ENCODE results near the gene POLDIP2. TPM values are rescaled to one million over a fixed set of nuclear protein-coding genes. Genes with fewer than 3 reads are reported as not detected.

POLDIP2 gene
- total RNA-seq, 2 experiments from 2014 or later: 73.8 to 76.4 TPM

GRCh38 chr17:28386391-28386790 is 29.1 kb upstream of the POLDIP2 start:
- Mint-ChIP-seq H3K4me3 (no peak overlapping the region), H3K27ac (no peak overlapping the region), H3K27me3 (no peaks in the 10 kb centered on the region), H3K9me3 (no peaks in the 10 kb centered on the region), H3K36me3 (peaks cover 28% of the 10 kb centered on the region), H3K4me1 (ENCODE audit: low read depth) (peaks cover 23% of the 10 kb centered on the region)
- no peak for DNase-seq
- POLR2A ChIA-PET: no interaction called here
- intact Hi-C loops (cut with micrococcal nuclease): loop anchor here (10.0 kb wide), 1 partner anchor 158 kb away; no protein-coding TSS in a partner anchor
- CTCF ChIA-PET: interaction anchor here (0.6 to 1.4 kb wide), 3 partner anchors 29 to 1231 kb away, joined by 3 read pairs; no protein-coding TSS in a partner anchor

- intact Hi-C loops (cut with micrococcal nuclease): loop anchor here (2.0 to 10.0 kb wide), 2 partner anchors 31 to 159 kb away; no protein-coding TSS in a partner anchor
- no peak overlapping the region for H3K27ac Mint-ChIP-seq
- no peaks in the 10 kb centered on the region for H3K9me3 Mint-ChIP-seq
- H3K4me3 Mint-ChIP-seq: peak overlapping the region; percentile 88
- peak; percentile 61 for DNase-seq
- H3K36me3 Mint-ChIP-seq: peaks cover 19% of the 10 kb centered on the region
- CTCF ChIA-PET: interaction anchor here (0.6 to 1.7 kb wide), 2 partner anchors 31 to 117 kb away, joined by 5 to 7 read pairs; no protein-coding TSS in a partner anchor
- no peaks in the 10 kb centered on the region for H3K27me3 Mint-ChIP-seq
- peaks cover 25% of the 10 kb centered on the region for H3K4me1 Mint-ChIP-seq (ENCODE audit: low read depth)
- POLR2A ChIA-PET: interaction anchor here (0.6 to 1.7 kb wide), 5 partner anchors 11 to 82 kb away, joined by 3 to 15 read pairs (median 3); partner anchors contain the start of genes POLDIP2 and SARM1
Observed at GRCh38 chr17:28385406-28385805, 28.1 kb upstream of the POLDIP2 start.

DNA sequence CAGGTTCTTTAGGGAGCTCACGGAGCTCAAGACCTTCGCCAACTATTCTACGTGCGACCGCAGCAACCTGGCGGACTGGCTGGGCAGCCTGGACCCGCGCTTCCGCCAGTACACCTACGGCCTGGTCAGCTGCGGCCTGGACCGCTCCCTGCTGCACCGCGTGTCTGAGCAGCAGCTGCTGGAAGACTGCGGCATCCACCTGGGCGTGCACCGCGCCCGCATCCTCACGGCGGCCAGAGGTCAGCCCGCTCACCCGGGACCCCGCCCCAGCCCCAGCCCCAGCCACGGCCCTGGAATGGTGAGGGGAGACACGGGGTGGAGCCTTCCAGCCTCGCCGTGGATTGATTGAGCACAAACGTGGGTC is 27.7 kb upstream of the POLDIP2 start:
- peak overlapping the region; percentile 59 for H3K27ac Mint-ChIP-seq
- ChIA-PET POLR2A (interaction anchor here (0.6 to 1.7 kb wide), 6 partner anchors 10 to 81 kb away, joined by 3 to 15 read pairs (median 4); partner anchors contain the start of genes IFT20, POLDIP2, SARM1 and TNFAIP1), CTCF (interaction anchor here (1.7 kb wide), 1 partner anchor 31 kb away, joined by 7 read pairs; no protein-coding TSS in a partner anchor)
- H3K9me3 Mint-ChIP-seq: no peaks in the 10 kb centered on the region
- intact Hi-C loops (cut with micrococcal nuclease): loop anchor here (2.0 to 10.0 kb wide), 2 partner anchors 32 to 160 kb away; no protein-coding TSS in a partner anchor
- H3K4me3 Mint-ChIP-seq: peak overlapping the region; percentile 88
- peak; percentile 24 for DNase-seq
- peaks cover 16% of the 10 kb centered on the region for H3K36me3 Mint-ChIP-seq
- H3K4me1 Mint-ChIP-seq (ENCODE audit: low read depth): peaks cover 25% of the 10 kb centered on the region
- no peaks in the 10 kb centered on the region for H3K27me3 Mint-ChIP-seq

GRCh38 chr17:28384281-28385036 is 27.1 kb upstream of the POLDIP2 start:
- H3K27me3 Mint-ChIP-seq: no peaks in the 10 kb centered on the region
- peak overlapping the region; percentile 88 for H3K4me3 Mint-ChIP-seq
- no peaks in the 10 kb centered on the region for H3K9me3 Mint-ChIP-seq
- DNase-seq: peak; percentile 84
- peaks cover 13% of the 10 kb centered on the region for H3K36me3 Mint-ChIP-seq
- H3K4me1 Mint-ChIP-seq (ENCODE audit: low read depth): peaks cover 25% of the 10 kb centered on the region
- ChIA-PET CTCF (interaction anchor here (1.7 kb wide), 1 partner anchor 32 kb away, joined by 7 read pairs; no protein-coding TSS in a partner anchor), POLR2A (interaction anchor here (0.6 to 1.7 kb wide), 10 partner anchors 10 to 172 kb away, joined by 3 to 15 read pairs (median 3); partner anchors contain the start of genes IFT20, POLDIP2, SARM1 and TNFAIP1)
- H3K27ac Mint-ChIP-seq: peak overlapping the region; percentile 59
- intact Hi-C loops (cut with micrococcal nuclease): loop anchor here (2.0 to 10.0 kb wide), 2 partner anchors 32 to 160 kb away; no protein-coding TSS in a partner anchor

DNA sequence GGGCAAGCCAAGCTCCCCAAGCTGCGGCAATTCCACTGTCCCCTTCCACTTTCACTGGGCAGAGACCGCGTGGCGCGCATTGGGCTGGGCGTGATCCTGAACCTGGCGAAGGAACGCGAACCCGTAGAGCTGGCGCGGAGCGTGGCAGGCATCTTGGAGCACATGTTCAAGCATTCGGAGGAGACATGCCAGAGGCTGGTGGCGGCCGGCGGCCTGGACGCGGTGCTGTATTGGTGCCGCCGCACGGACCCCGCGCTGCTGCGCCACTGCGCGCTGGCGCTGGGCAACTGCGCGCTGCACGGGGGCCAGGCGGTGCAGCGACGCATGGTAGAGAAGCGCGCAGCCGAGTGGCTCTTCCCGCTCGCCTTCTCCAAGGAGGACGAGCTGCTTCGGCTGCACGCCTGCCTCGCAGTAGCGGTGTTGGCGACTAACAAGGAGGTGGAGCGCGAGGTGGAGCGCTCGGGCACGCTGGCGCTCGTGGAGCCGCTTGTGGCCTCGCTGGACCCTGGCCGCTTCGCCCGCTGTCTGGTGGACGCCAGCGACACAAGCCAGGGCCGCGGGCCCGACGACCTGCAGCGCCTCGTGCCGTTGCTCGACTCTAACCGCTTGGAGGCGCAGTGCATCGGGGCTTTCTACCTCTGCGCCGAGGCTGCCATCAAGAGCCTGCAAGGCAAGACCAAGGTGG is 24.0 kb upstream of the POLDIP2 start:
- intact Hi-C loops (cut with micrococcal nuclease): loop anchor here (10.0 kb wide), 1 partner anchor 164 kb away; no protein-coding TSS in a partner anchor
- H3K27me3 Mint-ChIP-seq: no peaks in the 10 kb centered on the region
- peaks cover 23% of the 10 kb centered on the region for H3K4me1 Mint-ChIP-seq (ENCODE audit: low read depth)
- H3K9me3 Mint-ChIP-seq: no peaks in the 10 kb centered on the region
- peak overlapping the region; percentile 14 for H3K4me3 Mint-ChIP-seq
- H3K27ac Mint-ChIP-seq: no peak overlapping the region
- CTCF ChIA-PET: interaction anchor here (1.0 to 2.1 kb wide), 2 partner anchors 10 to 35 kb away, joined by 4 to 6 read pairs; no protein-coding TSS in a partner anchor
- H3K36me3 Mint-ChIP-seq: peaks cover 4% of the 10 kb centered on the region
- DNase-seq: peak; percentile 59
- POLR2A ChIA-PET: no interaction called here

DNA sequence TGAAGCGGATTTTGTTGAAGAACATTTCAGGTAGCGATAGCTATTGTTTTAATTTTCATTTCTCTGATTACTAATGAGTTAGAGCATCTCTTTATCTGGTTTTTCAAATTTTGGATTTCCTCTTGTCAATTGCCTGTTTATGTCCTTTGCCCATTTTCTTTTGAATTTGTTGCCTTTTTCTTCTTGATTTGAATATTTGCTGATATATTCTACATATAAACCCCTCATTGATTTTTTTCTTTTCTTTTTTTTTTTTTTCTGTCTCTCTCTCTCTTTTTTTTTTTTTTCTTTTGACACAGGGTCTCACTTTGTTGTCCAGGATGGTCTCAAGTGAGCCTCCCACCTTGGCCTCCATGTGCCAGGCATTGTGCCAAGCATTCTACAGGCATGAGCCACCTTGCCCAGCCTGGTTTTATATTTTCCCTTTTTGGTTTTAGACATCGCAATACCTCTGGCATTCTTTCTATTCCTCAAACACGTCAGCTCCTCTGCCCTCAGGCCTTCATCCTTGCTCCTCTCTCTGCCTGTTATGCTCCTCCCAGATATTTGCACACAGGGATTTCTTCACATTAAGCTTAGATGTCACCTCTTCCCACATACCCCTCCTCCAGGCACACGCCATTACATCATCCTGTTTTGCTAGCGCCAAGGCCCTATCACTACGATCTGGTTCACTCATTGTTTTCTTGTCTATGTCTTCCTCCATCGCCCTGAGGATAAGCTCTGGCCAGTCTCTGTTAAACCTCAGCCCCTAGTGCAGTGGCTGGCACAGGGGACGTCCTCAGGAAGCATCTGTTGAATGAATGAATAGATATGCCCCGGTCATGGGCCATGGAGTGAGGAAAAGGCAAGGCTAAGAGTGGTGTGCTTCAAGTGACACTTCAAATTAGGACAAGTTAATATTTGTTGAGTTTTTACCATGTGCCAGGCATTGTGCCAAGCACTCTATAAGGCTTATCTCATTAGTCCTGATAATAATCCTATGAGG is 22.8 kb upstream of the POLDIP2 start:
- Mint-ChIP-seq H3K9me3 (no peaks in the 10 kb centered on the region), H3K27ac (no peak overlapping the region), H3K4me3 (no peak overlapping the region), H3K4me1 (ENCODE audit: low read depth) (peaks cover 14% of the 10 kb centered on the region), H3K27me3 (no peaks in the 10 kb centered on the region), H3K36me3 (peaks cover 4% of the 10 kb centered on the region)
- no peak for DNase-seq
- ChIA-PET POLR2A (no interaction called here), CTCF (interaction anchor here (1.0 kb wide), 1 partner anchor 11 kb away, joined by 4 read pairs; no protein-coding TSS in a partner anchor)
- intact Hi-C loops (cut with micrococcal nuclease): loop anchor here (10.0 kb wide), 1 partner anchor 165 kb away; no protein-coding TSS in a partner anchor

GRCh38 chr17:28372945-28373274 is 15.6 kb upstream of the POLDIP2 start:
- peak overlapping the region; percentile 80 for H3K4me3 Mint-ChIP-seq
- H3K36me3 Mint-ChIP-seq: no peaks in the 10 kb centered on the region
- H3K9me3 Mint-ChIP-seq: no peaks in the 10 kb centered on the region
- intact Hi-C loops (cut with micrococcal nuclease): no loop called here
- H3K27me3 Mint-ChIP-seq: no peaks in the 10 kb centered on the region
- no peak for DNase-seq
- peak overlapping the region; percentile 58 for H3K27ac Mint-ChIP-seq
- H3K4me1 Mint-ChIP-seq (ENCODE audit: low read depth): peaks cover 16% of the 10 kb centered on the region
- CTCF ChIA-PET: interaction anchor here (1.5 kb wide), 1 partner anchor 44 kb away, joined by 3 read pairs; no protein-coding TSS in a partner anchor
- POLR2A ChIA-PET: interaction anchor here (1.7 to 3.0 kb wide), 2 partner anchors 12 to 28 kb away, joined by 3 to 15 read pairs; no protein-coding TSS in a partner anchor

DNA sequence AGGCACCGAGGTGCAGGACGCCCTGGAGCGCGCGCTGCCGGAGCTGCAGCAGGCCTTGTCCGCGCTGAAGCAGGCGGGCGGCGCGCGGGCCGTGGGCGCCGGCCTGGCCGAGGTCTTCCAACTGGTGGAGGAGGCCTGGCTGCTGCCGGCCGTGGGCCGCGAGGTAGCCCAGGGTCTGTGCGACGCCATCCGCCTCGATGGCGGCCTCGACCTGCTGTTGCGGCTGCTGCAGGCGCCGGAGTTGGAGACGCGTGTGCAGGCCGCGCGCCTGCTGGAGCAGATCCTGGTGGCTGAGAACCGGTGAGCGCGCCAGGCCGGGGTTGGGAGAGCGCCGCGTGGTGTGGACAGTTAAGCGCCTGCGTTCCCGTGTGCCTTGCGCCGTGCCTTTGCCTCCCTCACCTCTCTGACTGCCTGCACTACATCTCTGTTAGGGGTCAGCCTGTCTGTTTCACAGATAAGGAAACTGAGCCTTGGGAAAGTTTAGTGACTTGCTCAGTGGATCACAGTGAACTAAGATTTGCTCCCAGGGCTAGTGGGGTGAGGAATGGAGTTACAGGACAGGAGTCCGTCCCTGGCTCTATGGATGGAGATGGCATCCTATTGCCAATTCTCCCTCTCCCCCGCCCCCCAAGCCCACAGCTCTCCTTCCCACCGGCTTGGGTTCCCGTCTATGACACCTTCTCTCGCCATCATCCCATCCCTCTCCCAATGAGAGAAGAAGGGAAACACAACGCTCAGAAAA is 15.0 kb upstream of the POLDIP2 start:
- intact Hi-C loops (cut with micrococcal nuclease): no loop called here
- H3K9me3 Mint-ChIP-seq: no peaks in the 10 kb centered on the region
- CTCF ChIA-PET: interaction anchor here (1.4 to 1.5 kb wide), 2 partner anchors 11 to 44 kb away, joined by 3 to 4 read pairs; no protein-coding TSS in a partner anchor

DNA sequence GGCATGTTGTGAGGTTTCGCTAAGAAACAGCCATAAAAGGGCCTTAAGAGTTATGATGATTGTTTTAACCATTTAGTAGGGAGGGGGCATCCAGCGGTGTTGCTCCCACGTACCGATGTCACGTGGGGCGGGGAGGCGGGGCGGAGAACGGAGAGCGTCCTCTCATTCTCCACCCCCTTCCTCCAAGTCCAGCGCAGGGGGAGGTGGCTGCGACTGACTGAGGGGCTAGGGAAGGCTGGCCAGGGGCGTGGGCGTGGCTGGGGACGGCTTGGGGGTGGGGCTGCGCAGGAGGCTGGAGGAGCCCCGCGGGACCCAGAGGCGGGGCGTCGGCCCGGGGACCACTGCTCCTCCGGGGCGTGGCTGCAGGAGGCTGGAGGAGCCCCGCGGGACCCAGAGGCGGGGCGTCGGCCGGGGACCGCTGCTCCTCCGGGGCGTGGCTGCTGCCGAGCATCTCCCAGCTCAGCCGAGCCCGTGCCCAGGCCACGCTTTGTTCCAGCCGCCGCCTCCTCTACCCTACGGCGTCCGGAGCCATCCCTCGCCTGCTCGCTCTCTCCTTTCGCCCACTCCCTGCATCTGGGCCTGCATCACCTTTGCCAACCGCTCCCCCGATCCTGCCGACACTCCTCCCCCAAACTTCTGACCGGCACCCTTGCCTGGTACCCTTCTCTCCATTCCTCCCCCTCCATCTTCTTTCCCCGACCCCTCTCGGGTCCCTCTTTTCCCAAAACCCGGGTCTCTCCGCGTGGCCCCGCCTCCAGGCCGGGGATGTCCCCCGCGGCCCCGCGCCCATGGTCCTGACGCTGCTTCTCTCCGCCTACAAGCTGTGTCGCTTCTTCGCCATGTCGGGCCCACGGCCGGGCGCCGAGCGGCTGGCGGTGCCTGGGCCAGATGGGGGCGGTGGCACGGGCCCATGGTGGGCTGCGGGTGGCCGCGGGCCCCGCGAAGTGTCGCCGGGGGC is 14.2 kb upstream of the POLDIP2 start, which contains the start of gene SARM1:
Gene SARM1, plus strand, starts transcription at position 450 of the 958 bp plus-strand sequence. Its CDS starts 339 bp downstream, at position 789.
- no peaks in the 10 kb centered on the region for H3K36me3 Mint-ChIP-seq
- peak within 1 kb of the TSS; percentile 86 for H3K4me3 Mint-ChIP-seq
- ChIA-PET POLR2A (interaction anchor here (1.2 to 3.0 kb wide), 5 partner anchors 13 to 200 kb away, joined by 3 to 15 read pairs (median 8); partner anchors contain the start of genes IFT20, PIGS, POLDIP2 and TNFAIP1), CTCF (interaction anchor here (0.6 to 1.4 kb wide), 3 partner anchors 11 to 45 kb away, joined by 3 to 4 read pairs (median 4); no protein-coding TSS in a partner anchor)
- peak within 1 kb of the TSS; percentile 79 for H3K27ac Mint-ChIP-seq
- H3K27me3 Mint-ChIP-seq: no peaks in the 10 kb centered on the region
- H3K4me1 Mint-ChIP-seq (ENCODE audit: low read depth): peaks cover 16% of the 10 kb centered on the region
- DNase-seq: peak; percentile 93
- intact Hi-C loops (cut with micrococcal nuclease): loop anchor here (1.0 kb wide), 3 partner anchors 14 to 52 kb away; partner anchors contain the start of genes IFT20, POLDIP2, TMEM97 and TNFAIP1
- H3K9me3 Mint-ChIP-seq: no peaks in the 10 kb centered on the region

More for the DNA sequence above, 15.0 kb upstream of the POLDIP2 start:
- Mint-ChIP-seq H3K27ac (peak overlapping the region; percentile 58), H3K36me3 (no peaks in the 10 kb centered on the region), H3K27me3 (no peaks in the 10 kb centered on the region), H3K4me3 (peak overlapping the region; percentile 80), H3K4me1 (ENCODE audit: low read depth) (peaks cover 16% of the 10 kb centered on the region)
- POLR2A ChIA-PET: interaction anchor here (1.7 to 3.0 kb wide), 4 partner anchors 12 to 37 kb away, joined by 3 to 15 read pairs (median 10); partner anchors contain the start of genes IFT20, POLDIP2 and TNFAIP1
- DNase-seq: peak; percentile 47
